ENCODE results near the gene ZNF831. TPM values are rescaled to one million over a fixed set of nuclear protein-coding genes. Genes with fewer than 3 reads are reported as not detected.

Gene ZNF831
- total and polyA plus RNA-seq, 10 of the 15 experiments (the other 5 are each of a cell fraction or from before 2014, with no cell fraction given): 0.01 to 0.97 (median 0.23) TPM

GRCh38 chr20:59193325-59193724, 29.7 kb downstream of the ZNF831 start:
- H2AFZ ChIP-seq (ENCODE audit: control insufficient read depth, low read depth, low read length): no peak overlapping the region
- FAIRE-seq (no peak), ATAC-seq (no peak), DNase-seq (ENCODE audit: low read depth, low spot score) (no peak)
- H3K4me1 ChIP-seq (ENCODE audit: control insufficient read depth, insufficient read depth, low read length): no peaks in the 10 kb centered on the region
- ChIA-PET CTCF (no interaction called here), SMC1A (ENCODE audit: uncharacterized antibody, unreplicated experiment) (no interaction called here), RAD21 (ENCODE audit: unreplicated experiment) (no interaction called here), POLR2A (no interaction called here)
- in situ Hi-C loops (cut with MboI): no loop called here
- intact Hi-C loops (cut with micrococcal nuclease; ENCODE audit: unreplicated experiment): no loop called here
- TF ChIP-seq ZBTB11 (CRISPR knock-in tag; IDR thresholded peaks at IDR 0.05) (no peak), EED (IDR thresholded peaks at IDR 0.05; ENCODE audit: low read depth) (no peak), E4F1 (IDR thresholded peaks at IDR 0.05; ENCODE audit: borderline replicate concordance, partially characterized antibody) (no peak)
- no peak overlapping the region for H3K9ac ChIP-seq (ENCODE audit: control insufficient read depth, insufficient read depth, low read length)
- WGBS (ENCODE audit: insufficient coverage, insufficient replicate concordance, low lambda C conversion rate, missing lambda C conversion rate): 14% methylated on average over 7 of the region's 7 CpGs
- no peak overlapping the region for H3K4me2 ChIP-seq (ENCODE audit: control insufficient read depth, insufficient read depth)
- no peak overlapping the region for H3K4me3 ChIP-seq
- no peaks in the 10 kb centered on the region for H3K36me3 ChIP-seq (ENCODE audit: control insufficient read depth in 2 of 2, insufficient read depth in 2 of 2, low read length in 1 of 2)
- BruUV-seq (replicated peaks): no TSS peak
- no peaks in the 10 kb centered on the region for H4K20me1 ChIP-seq (ENCODE audit: control insufficient read depth, insufficient read depth)
- no peaks in the 10 kb centered on the region for H3K9me3 ChIP-seq (replicated peaks; ENCODE audit: control insufficient read depth, insufficient read depth, low read length)
- peaks cover 0 to 1% of the 10 kb centered on the region in 2 experiments; a peak in 2 of 4 replicates for H3K27me3 ChIP-seq (replicated peaks in 1 of 2; ENCODE audit: control insufficient read depth in 2 of 2, insufficient read depth in 2 of 2, low read length in 1 of 2)
- H3K79me2 ChIP-seq (ENCODE audit: control insufficient read depth, insufficient read depth, low read length): no peaks in the 10 kb centered on the region
- H3K27ac ChIP-seq (ENCODE audit: control insufficient read depth, insufficient read depth): no peak overlapping the region

Data from GM12878 (cell line).